OCI-LY3 (cell line): ENCODE results near the gene SUV39H1.

Experiments
- H2AFZ ChIP-seq: fragments of 200-600, 300-600 bp; shearing (Covaris generic); 2 replicates; pipeline ENCODE4 v1.6.0; 2014; ENCODE audit warnings: antibody characterized with exemption, low read depth, low read length
- H3K27ac ChIP-seq: fragments of 200-600, 300-600 bp; sonication (generic); 2 replicates; pipeline ENCODE4 v1.5.1; 2014; ENCODE audit warnings: mild to moderate bottlenecking, low read length, moderate library complexity, mixed read lengths
- H3K27me3 ChIP-seq: fragments of 200-600, 300-600 bp; sonication (generic); 2 replicates; pipeline ENCODE4 v1.6.1; 2014; ENCODE audit warnings: low read depth, low read length, mixed read lengths
- H3K36me3 ChIP-seq: fragments of 200-600, 300-600 bp; sonication (generic); replicated peaks from 2 replicates; pipeline ENCODE3; 2014; ENCODE audit warnings: low read depth, low read length, mixed read lengths
- H3K4me1 ChIP-seq: fragments of 300-600, 200-600 bp; sonication (generic); 2 replicates; pipeline ENCODE4 v1.6.1; 2014; ENCODE audit warnings: low read length, mixed read lengths
- H3K4me2 ChIP-seq: fragments of 200-600, 300-600 bp; sonication (generic); 2 replicates; pipeline ENCODE4 v1.6.1; 2014; ENCODE audit warnings: low read length, mixed read lengths
- H3K4me3 ChIP-seq: fragments of 300-600, 200-600 bp; sonication (generic); 2 replicates; pipeline ENCODE4 v1.5.1; 2014; ENCODE audit warnings: antibody characterized with exemption, mild to moderate bottlenecking, low read length, moderate library complexity
- H3K79me2 ChIP-seq: fragments of 300-600, 200-600 bp; shearing (Covaris generic); 2 replicates; pipeline ENCODE4 v1.6.1; 2014; ENCODE audit warnings: mild to moderate bottlenecking, low read length, mixed read lengths
- H3K9ac ChIP-seq: fragments of 300-600, 200-600 bp; shearing (Covaris generic); 2 replicates; pipeline ENCODE4 v1.6.0; 2014; ENCODE audit warnings: mild to moderate bottlenecking, low read length, moderate library complexity
- H3K9me3 ChIP-seq: fragments of 200-600, 300-600 bp; shearing (Covaris generic); 2 replicates; pipeline ENCODE4 v1.6.1; 2014; ENCODE audit warnings: low read length, mixed read lengths; ENCODE audit not compliant: insufficient read depth
- H4K20me1 ChIP-seq: fragments of 200-600, 300-600 bp; sonication (generic); 2 replicates; pipeline ENCODE4 v1.6.1; 2016; ENCODE audit warnings: low read length, mixed read lengths; ENCODE audit not compliant: insufficient read depth
- EZH2phosphoT487 ChIP-seq: fragments of 200-600 bp; shearing (Covaris generic); IDR thresholded peaks from 2 replicates; pipeline ENCODE4 v1.6.1; 2018; ENCODE audit warnings: antibody characterized with exemption, mixed run types, low read depth
- TF ChIP-seq, protein P1 (sequence below): fragments of 200-600, 300-600 bp; sonication (generic); IDR thresholded peaks from 2 replicates; pipeline ENCODE4 v1.5.1; 2014; ENCODE audit warnings: antibody characterized with exemption, low read length, low read depth

The SUV39H1 gene

DNA sequence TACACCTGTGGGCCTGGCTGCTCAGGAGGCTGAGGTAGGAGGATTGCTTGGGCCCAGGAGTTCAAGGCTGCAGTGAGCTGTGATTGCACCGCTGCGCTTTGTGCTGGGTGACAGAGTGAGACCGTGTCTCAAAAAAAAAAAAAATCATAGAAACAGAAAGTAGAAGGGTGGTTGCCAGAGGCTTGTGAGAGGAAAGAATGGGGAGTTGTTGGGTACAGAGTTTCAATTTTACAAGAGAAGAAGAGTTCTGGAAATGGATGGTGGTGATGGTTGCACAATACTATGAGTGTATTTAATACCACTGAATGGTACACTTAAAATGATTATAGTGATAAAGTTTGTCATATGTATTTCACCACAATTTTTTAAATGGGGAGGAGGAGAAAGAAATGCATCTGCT is 54.8 kb downstream of the SUV39H1 start:
- Histone ChIP-seq H3K27ac (no peak overlapping the region), H3K4me2 (no peak overlapping the region), H3K36me3 (no peaks in the 10 kb centered on the region), H3K79me2 (no peaks in the 10 kb centered on the region), H3K4me3 (no peak overlapping the region), H3K9me3 (no peaks in the 10 kb centered on the region), H4K20me1 (no peaks in the 10 kb centered on the region), H3K4me1 (no peaks in the 10 kb centered on the region), H2AFZ (no peak overlapping the region), H3K27me3 (no peaks in the 10 kb centered on the region), H3K9ac (no peak overlapping the region)
- TF ChIP-seq, protein P1, sequence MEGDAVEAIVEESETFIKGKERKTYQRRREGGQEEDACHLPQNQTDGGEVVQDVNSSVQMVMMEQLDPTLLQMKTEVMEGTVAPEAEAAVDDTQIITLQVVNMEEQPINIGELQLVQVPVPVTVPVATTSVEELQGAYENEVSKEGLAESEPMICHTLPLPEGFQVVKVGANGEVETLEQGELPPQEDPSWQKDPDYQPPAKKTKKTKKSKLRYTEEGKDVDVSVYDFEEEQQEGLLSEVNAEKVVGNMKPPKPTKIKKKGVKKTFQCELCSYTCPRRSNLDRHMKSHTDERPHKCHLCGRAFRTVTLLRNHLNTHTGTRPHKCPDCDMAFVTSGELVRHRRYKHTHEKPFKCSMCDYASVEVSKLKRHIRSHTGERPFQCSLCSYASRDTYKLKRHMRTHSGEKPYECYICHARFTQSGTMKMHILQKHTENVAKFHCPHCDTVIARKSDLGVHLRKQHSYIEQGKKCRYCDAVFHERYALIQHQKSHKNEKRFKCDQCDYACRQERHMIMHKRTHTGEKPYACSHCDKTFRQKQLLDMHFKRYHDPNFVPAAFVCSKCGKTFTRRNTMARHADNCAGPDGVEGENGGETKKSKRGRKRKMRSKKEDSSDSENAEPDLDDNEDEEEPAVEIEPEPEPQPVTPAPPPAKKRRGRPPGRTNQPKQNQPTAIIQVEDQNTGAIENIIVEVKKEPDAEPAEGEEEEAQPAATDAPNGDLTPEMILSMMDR = no peak
- TF ChIP-seq EZH2phosphoT487 = no peak

DNA sequence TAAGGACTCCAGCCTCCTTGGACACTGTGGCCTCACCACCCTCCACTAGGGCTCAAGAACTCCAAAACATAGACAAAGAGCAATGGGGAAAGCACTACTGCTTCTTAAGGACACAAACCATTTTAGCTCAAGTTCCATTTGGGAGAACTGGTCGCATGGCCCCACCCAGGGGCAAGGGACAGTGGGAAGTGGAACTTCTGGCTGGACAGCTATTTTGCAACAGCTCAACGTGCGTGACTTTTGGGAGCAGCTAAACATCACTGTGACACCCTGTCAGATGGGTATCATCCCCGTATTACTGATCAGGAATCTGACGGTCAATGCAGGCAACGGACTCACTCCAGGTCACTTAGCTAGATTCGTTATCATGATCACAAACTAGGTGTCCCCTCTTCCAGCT is 56.0 kb downstream of the SUV39H1 start:
- Histone ChIP-seq H3K4me3 (no peak overlapping the region), H3K79me2 (no peaks in the 10 kb centered on the region), H3K27me3 (no peaks in the 10 kb centered on the region), H3K9ac (no peak overlapping the region), H3K9me3 (no peaks in the 10 kb centered on the region), H2AFZ (no peak overlapping the region), H3K4me1 (no peaks in the 10 kb centered on the region), H3K36me3 (no peaks in the 10 kb centered on the region), H4K20me1 (no peaks in the 10 kb centered on the region), H3K4me2 (no peak overlapping the region), H3K27ac (no peak overlapping the region)
- no peak for TF ChIP-seq EZH2phosphoT487
- TF ChIP-seq, protein P1 = no peak

DNA sequence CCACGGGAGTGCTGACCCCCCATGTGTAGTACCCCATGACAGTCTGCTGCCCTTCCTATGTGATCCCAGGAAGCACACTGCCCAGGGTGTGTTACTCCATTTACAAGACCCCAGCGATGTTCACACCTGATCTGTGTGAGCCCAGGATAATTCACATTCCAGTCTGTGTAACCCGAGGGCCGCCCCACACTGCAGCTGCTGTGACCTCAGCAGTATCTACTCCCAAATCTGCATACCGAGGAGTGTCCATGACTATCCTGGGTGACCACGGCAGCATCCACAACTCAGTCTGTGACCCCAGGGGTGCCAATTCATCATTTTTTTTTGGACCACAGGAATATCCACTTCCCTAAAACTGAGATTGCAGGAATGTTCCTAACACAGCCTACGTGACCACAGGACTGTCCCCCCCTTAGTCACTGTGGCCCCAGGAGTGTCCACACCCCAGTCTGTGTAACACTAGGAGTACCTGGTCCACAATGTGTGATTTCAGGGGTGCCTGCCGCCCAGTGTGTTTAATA is 57.2 kb downstream of the SUV39H1 start:
- Histone ChIP-seq H3K4me2 (no peak overlapping the region), H3K4me1 (no peaks in the 10 kb centered on the region), H3K9ac (no peak overlapping the region), H3K79me2 (no peaks in the 10 kb centered on the region), H3K27ac (no peak overlapping the region), H3K9me3 (no peaks in the 10 kb centered on the region), H2AFZ (no peak overlapping the region), H3K27me3 (no peaks in the 10 kb centered on the region), H3K4me3 (no peak overlapping the region), H4K20me1 (no peaks in the 10 kb centered on the region), H3K36me3 (no peaks in the 10 kb centered on the region)
- TF ChIP-seq EZH2phosphoT487 = no peak
- TF ChIP-seq, protein P1 = no peak

DNA sequence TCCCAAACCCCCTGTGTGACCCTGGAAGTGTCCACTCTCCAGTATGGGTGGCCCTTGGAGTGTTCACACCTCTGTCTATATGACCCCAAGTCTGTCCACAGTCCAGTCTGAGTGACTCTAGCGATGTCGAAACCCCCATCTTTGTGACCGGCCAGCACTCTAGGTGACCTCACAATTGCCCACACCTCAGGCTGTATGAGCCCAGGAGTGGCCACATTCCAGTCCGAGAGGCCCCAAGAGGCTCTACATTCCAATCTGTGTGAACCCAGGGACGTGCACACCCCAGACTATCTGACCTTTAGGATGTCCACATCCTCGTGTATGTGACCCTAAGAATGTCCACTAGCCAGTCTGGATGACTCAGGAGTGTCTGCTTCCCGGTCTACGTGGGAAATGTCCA is 57.7 kb downstream of the SUV39H1 start:
- no peak overlapping the region for H2AFZ ChIP-seq
- TF ChIP-seq, protein P1 = no peak
- TF ChIP-seq EZH2phosphoT487 = no peak

More for the DNA sequence above, 57.7 kb downstream of the SUV39H1 start:
- no peaks in the 10 kb centered on the region for H3K9me3 ChIP-seq
- no peaks in the 10 kb centered on the region for H3K4me1 ChIP-seq
- H3K36me3 ChIP-seq = no peaks in the 10 kb centered on the region
- no peaks in the 10 kb centered on the region for H4K20me1 ChIP-seq
- H3K4me3 ChIP-seq = no peak overlapping the region
- H3K4me2 ChIP-seq = no peak overlapping the region
- H3K9ac ChIP-seq = no peak overlapping the region
- H3K27ac ChIP-seq = no peak overlapping the region
- H3K27me3 ChIP-seq = no peaks in the 10 kb centered on the region
- no peaks in the 10 kb centered on the region for H3K79me2 ChIP-seq
